Measurements from ENCODE around the gene DYNC1LI2. TPM values are rescaled to one million over a fixed set of nuclear protein-coding genes. Genes with fewer than 3 reads are reported as not detected.

DYNC1LI2 gene
- total RNA-seq, 4 donors from 2014 or later, result 102 to 212 (median 137) TPM

DNA sequence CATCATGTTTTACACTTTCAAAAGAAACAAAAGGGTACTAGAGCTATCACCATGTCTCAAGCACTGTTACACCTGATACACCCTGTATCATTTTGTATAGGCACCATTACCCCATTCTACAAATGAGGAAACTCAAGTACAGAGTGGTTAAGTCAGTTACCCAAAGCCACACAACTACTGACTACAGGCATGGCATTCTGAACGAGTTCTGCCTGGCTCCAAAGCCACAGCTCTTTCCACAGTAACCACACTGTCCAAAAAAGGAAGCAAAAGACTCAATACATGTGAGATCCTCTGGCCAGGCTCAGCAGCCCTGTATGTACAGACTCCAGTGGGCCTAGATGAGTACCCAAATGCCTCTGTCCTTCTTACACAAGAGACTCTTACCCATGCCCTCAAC, 4.7 kb downstream of the DYNC1LI2 start:
- WGBS, result 14% methylated on average over 1 of the region's 1 CpG
- no peaks in the 10 kb centered on the region for H3K9me3 ChIP-seq
- no peak for DNase-seq (ENCODE audit: low spot score in 2 of 2)
- no peaks in the 10 kb centered on the region for H3K27me3 ChIP-seq
- H3K4me1 ChIP-seq, result peaks cover 45% of the 10 kb centered on the region
- H3K4me3 ChIP-seq, result no peak overlapping the region
- peaks cover 58% of the 10 kb centered on the region for H3K36me3 ChIP-seq
- TF ChIP-seq, protein P1, sequence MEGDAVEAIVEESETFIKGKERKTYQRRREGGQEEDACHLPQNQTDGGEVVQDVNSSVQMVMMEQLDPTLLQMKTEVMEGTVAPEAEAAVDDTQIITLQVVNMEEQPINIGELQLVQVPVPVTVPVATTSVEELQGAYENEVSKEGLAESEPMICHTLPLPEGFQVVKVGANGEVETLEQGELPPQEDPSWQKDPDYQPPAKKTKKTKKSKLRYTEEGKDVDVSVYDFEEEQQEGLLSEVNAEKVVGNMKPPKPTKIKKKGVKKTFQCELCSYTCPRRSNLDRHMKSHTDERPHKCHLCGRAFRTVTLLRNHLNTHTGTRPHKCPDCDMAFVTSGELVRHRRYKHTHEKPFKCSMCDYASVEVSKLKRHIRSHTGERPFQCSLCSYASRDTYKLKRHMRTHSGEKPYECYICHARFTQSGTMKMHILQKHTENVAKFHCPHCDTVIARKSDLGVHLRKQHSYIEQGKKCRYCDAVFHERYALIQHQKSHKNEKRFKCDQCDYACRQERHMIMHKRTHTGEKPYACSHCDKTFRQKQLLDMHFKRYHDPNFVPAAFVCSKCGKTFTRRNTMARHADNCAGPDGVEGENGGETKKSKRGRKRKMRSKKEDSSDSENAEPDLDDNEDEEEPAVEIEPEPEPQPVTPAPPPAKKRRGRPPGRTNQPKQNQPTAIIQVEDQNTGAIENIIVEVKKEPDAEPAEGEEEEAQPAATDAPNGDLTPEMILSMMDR (IDR thresholded peaks at IDR 0.05), result no peak
- TF ChIP-seq POLR2AphosphoS5 (IDR thresholded peaks at IDR 0.05) (no peak), EP300 (IDR thresholded peaks at IDR 0.05) (no peak), POLR2A (IDR thresholded peaks at IDR 0.05) (no peak)
- H3K27ac ChIP-seq, result no peak overlapping the region

DNA sequence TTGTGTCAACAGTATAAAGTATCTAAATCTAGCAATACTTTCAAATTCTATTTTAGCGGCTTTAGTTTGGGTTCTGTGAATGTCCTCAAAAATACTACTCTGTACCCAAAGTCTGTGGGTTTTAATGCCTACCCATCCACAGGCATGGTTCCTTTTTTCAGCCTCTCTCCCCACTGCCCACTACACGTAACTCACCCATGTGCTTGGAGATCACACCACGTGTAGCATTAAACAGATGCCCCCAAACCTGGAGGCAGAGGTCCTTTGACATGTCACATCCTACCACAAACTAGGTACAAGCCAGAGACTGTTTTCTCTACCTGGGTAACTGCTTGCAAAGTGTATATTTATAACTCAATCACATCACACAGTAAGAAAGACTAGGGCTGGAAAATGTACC, 5.4 kb downstream of the DYNC1LI2 start:
- Histone ChIP-seq H3K36me3 (peaks cover 58% of the 10 kb centered on the region), H3K27ac (no peak overlapping the region), H3K4me3 (no peak overlapping the region), H3K9me3 (no peaks in the 10 kb centered on the region), H3K4me1 (peaks cover 52% of the 10 kb centered on the region), H3K27me3 (no peaks in the 10 kb centered on the region)
- WGBS, result 73% methylated on average over 3 of the region's 3 CpGs
- no peak for TF ChIP-seq POLR2AphosphoS5 (IDR thresholded peaks at IDR 0.05)
- TF ChIP-seq, protein P1 (IDR thresholded peaks at IDR 0.05), result no peak
- no peak for TF ChIP-seq EP300 (IDR thresholded peaks at IDR 0.05)
- no peak for TF ChIP-seq POLR2A (IDR thresholded peaks at IDR 0.05)
- DNase-seq (ENCODE audit: low spot score in 2 of 2), result no peak

DNA sequence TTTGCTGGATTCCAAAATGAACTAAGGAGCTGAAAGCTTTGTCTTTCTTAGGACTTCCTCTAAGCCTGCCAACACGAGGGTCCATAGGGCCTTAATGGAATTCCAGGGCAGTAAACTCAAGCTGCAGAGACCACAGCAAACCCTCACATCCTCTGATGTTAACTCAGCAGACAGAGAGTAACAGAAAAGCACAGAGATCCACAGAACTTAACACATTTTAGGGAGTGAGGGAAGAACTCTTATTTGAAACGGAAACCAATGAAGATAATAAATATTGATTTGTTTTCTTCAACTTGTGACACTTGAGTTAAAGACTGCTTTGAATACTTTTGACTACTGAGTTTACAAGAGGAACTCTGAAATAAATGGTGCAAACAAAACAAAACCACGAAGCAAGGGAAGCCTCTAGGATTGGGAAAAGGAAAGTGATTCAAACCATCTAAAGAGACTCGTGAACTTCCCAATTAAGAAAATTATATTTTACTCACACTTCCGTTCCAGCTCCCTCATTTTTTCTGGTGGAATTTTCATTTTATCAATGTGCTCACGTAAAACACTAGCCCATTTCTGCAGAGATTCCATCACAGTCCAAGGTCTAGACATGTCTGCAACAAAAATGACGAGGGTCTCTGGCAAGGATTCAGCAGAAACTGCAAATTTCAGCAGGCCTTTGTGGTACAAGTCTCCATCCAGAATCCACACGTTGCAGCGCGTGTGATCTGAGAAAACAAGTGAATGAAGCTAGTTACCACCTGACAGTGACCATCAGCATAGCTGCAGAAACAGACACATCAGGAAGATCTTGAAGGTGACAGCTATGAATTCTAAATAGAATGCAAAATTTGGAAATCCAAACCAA, 9.2 kb downstream of the DYNC1LI2 start:
- H3K4me3 ChIP-seq, result peak overlapping the region; percentile 12
- WGBS, result 53% methylated on average over 10 of the region's 10 CpGs
- no peaks in the 10 kb centered on the region for H3K27me3 ChIP-seq
- peaks cover 64% of the 10 kb centered on the region for H3K36me3 ChIP-seq
- H3K9me3 ChIP-seq, result no peaks in the 10 kb centered on the region
- peak overlapping the region; percentile 76 for H3K27ac ChIP-seq
- peaks cover 45% of the 10 kb centered on the region for H3K4me1 ChIP-seq
- DNase-seq (ENCODE audit: low spot score in 2 of 2), result no peak
- TF ChIP-seq POLR2A (IDR thresholded peaks at IDR 0.05) (no peak), EP300 (IDR thresholded peaks at IDR 0.05) (no peak), POLR2AphosphoS5 (IDR thresholded peaks at IDR 0.05) (no peak)
- TF ChIP-seq, protein P1 (IDR thresholded peaks at IDR 0.05), result no peak

DNA sequence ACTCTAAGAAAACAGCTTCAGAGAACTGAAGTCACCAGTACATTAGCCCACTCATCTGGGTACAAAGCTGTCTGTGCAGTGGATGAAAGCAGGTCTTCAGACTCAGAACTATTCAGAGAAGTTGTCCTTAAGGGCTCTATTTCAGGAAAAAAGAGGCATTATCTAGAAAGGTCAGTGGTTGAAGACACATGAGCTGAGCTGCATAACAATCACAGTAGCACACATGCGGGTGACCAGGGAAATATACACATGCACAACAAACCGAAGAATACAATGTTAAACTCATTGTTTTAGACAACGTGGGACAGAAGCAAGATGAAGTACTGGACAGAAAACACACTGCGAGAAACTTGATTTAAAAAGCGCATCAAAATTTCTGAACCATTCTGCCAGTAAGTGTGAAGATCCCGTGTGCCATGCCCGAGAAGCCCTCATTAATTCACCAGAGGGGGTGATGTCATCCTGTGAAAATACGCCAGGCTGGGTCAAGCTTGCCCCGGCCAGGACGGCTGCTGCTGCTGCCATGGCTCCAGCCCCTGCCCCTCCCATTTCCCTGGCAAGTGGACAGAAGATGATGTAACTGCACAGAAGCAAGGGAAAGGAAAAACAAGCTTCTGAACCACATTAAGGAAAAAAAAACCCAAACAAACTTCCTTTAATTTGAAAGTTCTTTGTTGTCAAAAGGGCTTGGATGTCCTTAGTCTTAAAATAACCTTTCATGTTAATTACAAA, 10.1 kb downstream of the DYNC1LI2 start:
- peak overlapping the region; percentile 76 for H3K27ac ChIP-seq
- WGBS, result 18% methylated on average over 10 of the region's 10 CpGs
- H3K4me3 ChIP-seq, result peak overlapping the region; percentile 12
- no peaks in the 10 kb centered on the region for H3K27me3 ChIP-seq
- TF ChIP-seq, protein P1 (IDR thresholded peaks at IDR 0.05), result no peak
- peak in 1 of 3 donors; percentile 5 for TF ChIP-seq POLR2AphosphoS5 (IDR thresholded peaks at IDR 0.05)
- DNase-seq (ENCODE audit: low spot score in 2 of 2), result peak; percentile 91 to 92
- H3K4me1 ChIP-seq, result peaks cover 40% of the 10 kb centered on the region
- no peaks in the 10 kb centered on the region for H3K9me3 ChIP-seq
- peaks cover 63% of the 10 kb centered on the region for H3K36me3 ChIP-seq

DNA sequence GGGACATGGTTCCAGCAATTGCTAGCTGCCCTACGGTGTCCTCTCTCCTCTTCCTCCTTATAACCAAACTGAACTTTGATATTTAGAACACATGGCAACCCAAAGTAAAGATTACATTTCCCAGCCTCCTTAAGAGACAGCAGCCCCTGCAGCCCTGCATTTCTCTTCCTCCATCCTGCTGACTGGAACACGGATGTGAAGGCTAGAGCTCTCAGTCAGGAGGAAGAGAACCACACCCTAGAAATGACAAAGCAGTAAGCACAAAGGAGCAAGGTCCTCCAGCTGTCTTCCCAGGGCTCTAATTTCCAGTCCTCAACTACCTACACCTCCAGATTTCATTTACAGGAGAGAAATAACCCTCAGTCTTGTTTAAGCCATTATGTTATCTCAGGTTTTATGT, 10.9 kb downstream of the DYNC1LI2 start:
- no peak for DNase-seq (ENCODE audit: low spot score in 2 of 2)
- 28% methylated on average over 2 of the region's 2 CpGs for WGBS
- Histone ChIP-seq H3K36me3 (peaks cover 66% of the 10 kb centered on the region), H3K4me1 (peaks cover 40% of the 10 kb centered on the region), H3K27me3 (no peaks in the 10 kb centered on the region), H3K4me3 (no peak overlapping the region), H3K27ac (peak overlapping the region; percentile 76), H3K9me3 (no peaks in the 10 kb centered on the region)
- no peak for TF ChIP-seq EP300 (IDR thresholded peaks at IDR 0.05)
- TF ChIP-seq, protein P1 (IDR thresholded peaks at IDR 0.05), result no peak
- TF ChIP-seq POLR2AphosphoS5 (IDR thresholded peaks at IDR 0.05), result no peak
- TF ChIP-seq POLR2A (IDR thresholded peaks at IDR 0.05), result no peak

All from suprapubic skin (tissue), 4 donors.